Small intestine (tissue), 7 donors: Measurements from ENCODE around the gene TBR1. TPM values are rescaled to one million over a fixed set of nuclear protein-coding genes. Genes with fewer than 3 reads are reported as not detected.
A peak's percentile ranks its signal among the peaks of the same experiment; 100 is the strongest.

ENCODE experiments used
- DNase-seq, 2 donors: peaks; one replicate each; pipeline versions ENCODE4 v3.0.0 to v3.0.0-alpha.2; 2013
- FAIRE-seq: peaks from 2 replicates; lab custom pipeline; 2012; peaks lifted over from hg19 to GRCh38; lab: Jason Lieb, UNC
- H3K27ac ChIP-seq, 3 donors: one replicate each; pipeline ENCODE4 v1.5.1; 2013; ENCODE audit warnings: low read length in 2 of 3, mild to moderate bottlenecking in 2 of 3, control low read depth in 1 of 3, inconsistent platforms in 1 of 3, low read depth in 1 of 3, moderate library complexity in 1 of 3
- H3K27me3 ChIP-seq, 3 donors: one replicate each; pipeline ENCODE4 v1.6.1; 2013; ENCODE audit warnings: low read length in 3 of 3, inconsistent platforms in 1 of 3; ENCODE audit not compliant: control insufficient read depth in 3 of 3, insufficient read depth in 3 of 3
- H3K36me3 ChIP-seq, 3 donors: one replicate each; pipeline ENCODE4 v1.6.1; 2013; ENCODE audit warnings: low read length in 3 of 3, inconsistent platforms in 1 of 3, low read depth in 1 of 3, mild to moderate bottlenecking in 1 of 3, moderate library complexity in 1 of 3; ENCODE audit not compliant: control insufficient read depth in 3 of 3, insufficient read depth in 2 of 3
- H3K4me1 ChIP-seq, 3 donors: one replicate each; pipeline ENCODE4 v1.6.1; 2013; ENCODE audit warnings: low read length in 2 of 3, inconsistent platforms in 1 of 3, low read depth in 1 of 3, mild to moderate bottlenecking in 1 of 3, moderate library complexity in 1 of 3; ENCODE audit not compliant: control insufficient read depth in 3 of 3, insufficient read depth in 2 of 3
- H3K4me3 ChIP-seq, 3 donors: one replicate each; pipeline ENCODE4 v1.5.1; 2013; ENCODE audit warnings: low read length in 3 of 3, control low read depth in 1 of 3, inconsistent platforms in 1 of 3, low read depth in 1 of 3, mild to moderate bottlenecking in 1 of 3, moderate library complexity in 1 of 3
- H3K9me3 ChIP-seq, 2 donors: one replicate each; pipeline ENCODE4 v1.6.1; 2013; ENCODE audit warnings: low read depth in 1 of 2, low read length in 1 of 2; ENCODE audit not compliant: control insufficient read depth in 2 of 2, insufficient read depth in 1 of 2
- WGBS, 3 donors: extraction: QIAGEN DNeasy Blood & Tissue Kit; methylation state at CpG; one replicate each; pipeline ENCODE4 v1.1.7; 2013; 5-methylcytosine and 5-hydroxymethylcytosine counted together
- polyA plus RNA-seq, 4 donors: library from polyadenylated mRNA; stranded (reverse) in 3 of 4; unstranded in 1 of 4; fragments of 200-250 nt in 3 of 4; fragments of 120-200 nt in 1 of 4; gene quantifications; one replicate each; pipeline versions ENCODE4 v1.2.1 to v1.2.3, GENCODE V29; 2013
- donor health status: healthy with polysubstance abuse.
- donor health status: control.
- donor health status: control.
- donor health status: Bipolar disorder and iron deficiency.
- donor health status: healthy.

TBR1 gene
- polyA plus RNA-seq, 4 donors = 0.03 TPM; not detected in 3

DNA sequence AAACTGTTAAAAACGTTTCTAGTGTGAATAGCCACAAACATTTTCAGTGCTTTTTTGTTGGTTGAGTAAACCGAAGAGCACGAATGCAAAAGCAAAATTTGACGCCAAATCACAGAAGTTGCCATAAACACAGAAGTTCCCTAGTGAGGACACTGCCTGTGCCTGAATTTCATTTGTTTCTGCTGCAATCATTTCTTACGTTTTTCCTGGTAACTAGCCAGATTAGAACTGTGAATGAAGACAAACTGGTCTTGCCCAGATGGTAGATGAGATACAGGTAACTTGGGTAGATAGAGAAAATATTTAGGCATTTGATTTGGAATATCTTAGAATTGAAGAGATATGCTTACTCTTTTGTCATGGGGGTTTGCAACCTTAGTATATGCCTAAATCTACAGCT, 9.8 kb upstream of the TBR1 start:
- Histone ChIP-seq H3K4me1 (no peaks in the 10 kb centered on the region), H3K27me3 (no peaks in the 10 kb centered on the region), H3K4me3 (no peak overlapping the region), H3K36me3 (peaks cover 0 to 3% (median 3%) of the 10 kb centered on the region in 3 donors), H3K27ac (no peak overlapping the region), H3K9me3 (no peaks in the 10 kb centered on the region)
- DNase-seq (no peak), FAIRE-seq (no peak)
- WGBS, 3 donors = 86 to 90% (median 87%) methylated on average over 5 of the region's 5 CpGs

DNA sequence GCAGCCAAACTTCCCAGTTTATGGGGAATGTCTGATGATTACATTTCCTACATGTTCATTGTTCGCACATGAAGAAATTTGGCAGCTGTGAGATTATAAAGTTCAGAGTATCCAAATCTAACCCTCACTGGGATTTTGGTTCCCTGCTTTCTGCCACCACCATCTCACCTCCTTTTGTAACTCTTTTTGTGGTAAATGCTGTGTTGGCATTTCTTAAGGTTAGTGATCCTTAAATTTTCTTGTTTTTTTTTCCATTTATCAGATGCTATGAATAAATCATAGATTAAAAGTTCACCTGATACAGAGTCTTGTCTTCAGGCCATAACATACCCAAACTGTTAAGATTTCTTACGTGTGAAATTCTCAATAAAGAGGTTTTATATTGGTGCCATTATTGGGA, 8.5 kb upstream of the TBR1 start:
- H3K36me3 ChIP-seq = no peaks in the 10 kb centered on the region
- no peaks in the 10 kb centered on the region for H3K4me1 ChIP-seq
- FAIRE-seq (no peak), DNase-seq (no peak)
- WGBS, 3 donors = 93 to 98% (median 96%) methylated on average over 2 of the region's 2 CpGs
- no peaks in the 10 kb centered on the region for H3K9me3 ChIP-seq
- H3K27ac ChIP-seq = no peak overlapping the region
- H3K4me3 ChIP-seq = no peak overlapping the region
- H3K27me3 ChIP-seq = no peaks in the 10 kb centered on the region

DNA sequence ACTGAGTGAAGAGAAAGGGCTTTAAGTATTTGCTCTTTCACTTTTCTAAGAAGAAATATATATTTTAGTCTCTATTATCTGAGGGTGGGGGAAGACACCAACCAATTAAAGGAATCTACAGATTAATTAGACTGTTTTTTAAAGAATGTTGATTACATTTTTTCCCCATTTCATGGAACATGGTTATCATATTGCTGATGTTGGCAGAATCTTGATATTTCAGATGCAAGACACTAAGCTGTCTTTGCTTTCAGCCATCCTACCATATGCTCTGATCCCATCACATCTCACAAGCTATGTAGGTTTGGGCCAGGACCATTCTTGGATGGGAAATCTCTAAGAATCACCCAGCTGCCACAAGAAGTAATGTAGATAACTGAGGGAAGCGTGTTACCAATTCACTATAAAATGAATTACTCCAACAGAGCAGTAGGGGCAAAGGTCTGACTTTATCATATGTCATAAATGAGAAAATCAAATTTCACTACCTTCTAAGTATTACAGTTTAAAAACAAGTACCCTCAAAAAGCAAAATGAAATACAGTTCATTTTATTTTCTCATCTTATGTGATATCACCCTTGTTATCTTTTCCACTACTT, 6.7 kb upstream of the TBR1 start:
- no peaks in the 10 kb centered on the region for H3K4me1 ChIP-seq
- no peak for FAIRE-seq
- H3K27ac ChIP-seq = no peak overlapping the region
- no peaks in the 10 kb centered on the region for H3K36me3 ChIP-seq
- H3K27me3 ChIP-seq = peaks cover under 1 to 16% (median 7%) of the 10 kb centered on the region in 3 donors
- 29 to 53% (median 50%) methylated on average over 1 of the region's 1 CpG for WGBS, 3 donors
- DNase-seq = peak in 1 of 2 donors; percentile 44
- H3K4me3 ChIP-seq = no peak overlapping the region
- no peaks in the 10 kb centered on the region for H3K9me3 ChIP-seq

DNA sequence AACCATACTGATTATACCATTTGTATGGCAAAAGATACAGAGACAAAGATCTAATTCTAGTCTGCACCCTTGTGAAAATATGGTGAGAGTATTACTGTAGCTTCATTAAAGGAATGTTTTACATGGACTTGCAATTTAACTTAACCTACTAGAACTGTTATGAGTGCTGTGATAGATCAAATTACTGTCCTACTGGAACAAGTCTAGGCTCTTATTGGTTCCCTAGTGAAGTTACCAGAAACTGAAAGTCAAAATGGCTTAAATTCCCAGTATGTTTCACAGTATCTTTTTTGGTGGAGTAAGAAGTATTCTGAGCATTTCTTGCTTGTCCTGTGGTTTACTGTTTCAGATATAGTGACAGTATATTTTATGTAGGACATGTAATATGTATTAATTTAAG, 3.8 kb upstream of the TBR1 start:
- H3K4me1 ChIP-seq = peaks cover 0 to 14% (median 9%) of the 10 kb centered on the region in 3 donors
- FAIRE-seq (no peak), DNase-seq (no peak)
- H3K27ac ChIP-seq = no peak overlapping the region
- H3K4me3 ChIP-seq = no peak overlapping the region
- peaks cover 3 to 45% (median 32%) of the 10 kb centered on the region in 3 donors for H3K27me3 ChIP-seq
- H3K9me3 ChIP-seq = no peaks in the 10 kb centered on the region
- no peaks in the 10 kb centered on the region for H3K36me3 ChIP-seq

DNA sequence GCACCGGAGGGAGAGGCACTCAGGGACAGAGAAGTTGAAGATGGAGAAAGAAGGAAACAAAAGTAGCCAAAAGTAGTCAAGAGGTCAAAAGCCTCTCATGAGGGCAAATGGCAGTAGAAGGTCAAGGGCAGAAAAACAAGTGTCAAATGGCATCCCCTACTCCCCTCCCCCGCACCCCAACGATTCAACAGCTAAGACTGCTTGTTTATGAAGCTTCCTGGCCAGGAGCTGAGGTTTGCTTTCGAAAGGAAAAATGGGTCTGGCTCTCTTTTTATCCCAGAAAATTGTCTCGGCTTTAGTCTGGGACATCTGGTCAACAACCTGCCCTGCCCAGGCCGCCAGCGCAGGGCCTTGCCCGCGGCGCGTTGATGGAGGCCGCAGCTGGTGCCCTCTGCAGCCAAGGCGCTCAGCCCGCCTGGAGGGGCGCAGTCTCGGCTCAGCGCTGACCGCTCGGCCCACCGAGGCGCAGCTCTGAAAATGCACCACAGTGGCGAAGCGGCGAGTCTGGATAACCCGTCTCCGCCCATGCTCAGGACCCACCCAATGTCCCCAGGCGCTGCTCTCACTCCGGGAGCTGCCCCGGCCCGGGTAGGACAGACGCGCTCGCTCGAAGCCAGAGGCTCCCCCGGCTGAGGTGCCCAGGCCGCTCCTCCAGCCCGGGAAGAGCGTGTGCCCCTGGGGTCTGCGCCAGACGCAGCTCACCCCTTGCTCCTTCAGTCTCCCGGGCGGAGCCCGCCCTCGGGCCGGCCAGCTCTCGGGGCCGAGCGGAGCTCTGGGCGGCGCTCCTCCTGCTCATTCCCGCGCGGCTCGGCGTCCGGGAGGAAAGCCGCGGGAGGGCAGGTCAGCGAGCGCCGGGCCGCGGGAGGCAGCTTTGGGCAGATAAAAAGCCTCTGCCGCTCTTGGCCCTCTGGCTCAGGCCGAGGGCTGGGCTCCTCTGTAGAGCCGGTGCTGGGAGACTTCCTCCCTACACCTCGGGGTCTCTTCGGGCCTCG, 1.8 kb upstream of the TBR1 start:
- Histone ChIP-seq H3K27ac (no peak overlapping the region), H3K9me3 (peaks cover 0 to 2% of the 10 kb centered on the region in 2 donors), H3K36me3 (no peaks in the 10 kb centered on the region), H3K27me3 (peaks cover 3 to 65% (median 49%) of the 10 kb centered on the region in 3 donors), H3K4me3 (peak overlapping the region; percentile 20 to 42 (median 28)), H3K4me1 (peaks cover 0 to 14% (median 11%) of the 10 kb centered on the region in 3 donors)
- 3 to 6% (median 6%) methylated on average over 69 of the region's 69 CpGs for WGBS, 3 donors
- FAIRE-seq (no peak), DNase-seq (peak in 1 of 2 donors; percentile 55)

DNA sequence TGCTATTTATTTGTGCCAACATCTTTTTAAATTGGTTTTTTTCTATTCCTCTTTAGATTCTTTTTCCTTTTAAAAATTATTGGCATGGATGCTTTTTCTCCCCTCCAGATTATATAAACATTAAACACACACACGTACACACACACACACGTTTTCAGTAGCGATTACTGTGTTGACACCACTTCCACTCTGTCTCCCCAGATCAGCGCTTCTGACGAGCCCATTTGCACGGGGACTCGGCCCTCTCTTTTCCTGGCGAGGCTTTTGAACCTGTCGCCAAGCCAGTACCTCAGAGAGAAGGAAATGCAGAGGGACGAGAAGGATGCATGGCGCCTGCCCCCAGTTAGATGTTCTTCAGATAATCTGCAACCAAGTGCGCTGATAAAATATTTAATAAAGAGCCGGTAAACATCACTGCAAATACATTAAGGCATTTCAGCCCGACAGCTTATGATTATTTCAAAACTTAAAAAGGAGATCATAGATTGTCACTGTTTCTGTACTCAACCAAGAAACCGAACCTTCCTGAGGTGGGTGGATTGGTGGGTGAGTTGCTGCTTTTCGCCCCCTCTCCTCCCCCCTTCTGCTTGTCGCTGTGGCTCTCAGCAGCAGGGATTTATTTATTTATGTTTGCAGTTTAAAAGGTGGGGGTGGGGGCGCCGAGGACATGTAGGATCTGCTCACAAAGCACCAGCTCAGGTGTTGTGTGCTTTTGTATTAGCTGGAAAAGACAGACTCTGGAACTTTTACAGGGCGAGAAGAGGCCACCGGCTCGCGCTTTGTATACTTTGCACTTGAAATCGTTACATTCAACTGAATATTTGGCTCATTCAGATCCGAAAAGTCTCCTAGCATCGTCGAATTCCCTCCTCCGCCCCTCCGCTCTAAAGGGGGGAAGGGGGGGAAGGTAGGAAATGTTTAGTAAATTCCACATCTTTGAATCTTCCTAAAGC, 787 bp upstream of the TBR1 start:
- peak overlapping the region in 1 of 3 donors; percentile 42 for H3K4me3 ChIP-seq
- no peak for FAIRE-seq

DNA sequence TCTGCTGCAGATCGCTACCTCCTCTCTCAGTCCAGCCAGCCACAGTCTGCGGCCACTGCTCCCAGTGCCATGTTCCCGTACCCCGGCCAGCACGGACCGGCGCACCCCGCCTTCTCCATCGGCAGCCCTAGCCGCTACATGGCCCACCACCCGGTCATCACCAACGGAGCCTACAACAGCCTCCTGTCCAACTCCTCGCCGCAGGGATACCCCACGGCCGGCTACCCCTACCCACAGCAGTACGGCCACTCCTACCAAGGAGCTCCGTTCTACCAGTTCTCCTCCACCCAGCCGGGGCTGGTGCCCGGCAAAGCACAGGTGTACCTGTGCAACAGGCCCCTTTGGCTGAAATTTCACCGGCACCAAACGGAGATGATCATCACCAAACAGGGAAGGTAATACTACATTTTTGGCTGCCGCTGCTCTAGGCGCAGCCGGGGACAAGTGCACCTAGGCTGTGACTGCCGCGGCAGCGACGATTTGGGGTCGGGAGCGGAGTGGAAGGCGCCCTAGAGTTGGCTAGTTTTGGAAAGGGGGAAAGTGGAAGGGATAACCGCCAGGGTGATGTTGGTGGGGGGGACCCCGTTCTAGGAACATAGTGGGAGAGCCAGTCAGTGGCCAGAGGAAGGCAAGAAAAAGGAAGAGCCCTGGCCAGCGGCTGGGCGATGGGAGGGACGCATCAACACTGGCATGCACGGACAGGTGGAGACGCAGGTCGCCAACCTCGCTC, 776 bp downstream of the TBR1 start:
- 6 to 10% (median 6%) methylated on average over 41 of the region's 41 CpGs for WGBS, 3 donors
- peaks cover 3 to 88% (median 59%) of the 10 kb centered on the region in 3 donors for H3K27me3 ChIP-seq
- no peaks in the 10 kb centered on the region for H3K36me3 ChIP-seq
- peaks cover 0 to 2% of the 10 kb centered on the region in 2 donors for H3K9me3 ChIP-seq
- H3K4me1 ChIP-seq = peaks cover 0 to 14% (median 11%) of the 10 kb centered on the region in 3 donors
- peak in 1 of 2 donors; percentile 27 for DNase-seq
- FAIRE-seq = no peak
- H3K4me3 ChIP-seq = no peak overlapping the region
- H3K27ac ChIP-seq = no peak overlapping the region

More for the DNA sequence above, 787 bp upstream of the TBR1 start:
- Histone ChIP-seq H3K27ac (no peak overlapping the region), H3K9me3 (peaks cover 0 to 2% of the 10 kb centered on the region in 2 donors), H3K36me3 (no peaks in the 10 kb centered on the region), H3K27me3 (peaks cover 3 to 72% (median 50%) of the 10 kb centered on the region in 3 donors), H3K4me1 (peaks cover 0 to 14% (median 11%) of the 10 kb centered on the region in 3 donors)
- peak in 1 of 2 donors; percentile 37 for DNase-seq
- 5 to 6% (median 6%) methylated on average over 29 of the region's 29 CpGs for WGBS, 3 donors
